Epidermal melanocyte (primary cell): Measurements from ENCODE around the gene AKR1A1.

Experiments
- DNase-seq: peaks from one replicate; pipeline ENCODE4 v3.0.0; 2011; ENCODE audit warnings: low spot score; ENCODE audit not compliant: insufficient read length

The AKR1A1 gene

GRCh38 chr1:45615885-45616284 is 65.3 kb downstream of the AKR1A1 start:
- DNase-seq, result no peak

- DNase-seq, result no peak
Observed at GRCh38 chr1:45617618-45618017, 67.0 kb downstream of the AKR1A1 start.

GRCh38 chr1:45619149-45619921 is 68.7 kb downstream of the AKR1A1 start:
- no peak for DNase-seq
